Heart left ventricle (tissue), 13 donors: Measurements from ENCODE around the gene TINAGL1.

ENCODE experiments used
- POLR2A ChIP-seq, 2 donors: fragments of 450-650 bp; IDR thresholded peaks; one replicate each; pipeline ENCODE4 v1.6.1; 2017; ENCODE audit warnings: antibody characterized with exemption in 2 of 2, mild to moderate bottlenecking in 2 of 2, moderate library complexity in 2 of 2
- TF ChIP-seq, protein P1 (sequence below), 12 donors: fragments of 200-600 bp; sonication (generic) in 4 of 12; IDR thresholded peaks; one replicate each; pipeline versions ENCODE4 v1.5.0 to v1.8.0; 2018 to 2022; ENCODE audit warnings: antibody characterized with exemption in 12 of 12, mild to moderate bottlenecking in 5 of 12
- donor health status: ischemic (EF 13 %, LVEDD 7.1; RV severe dilation, severe dysfunction).
- donor health status: DM: no; HTN: yes; CAD: no.
- donor health status: DM: no; HTN: no; CAD: no.
- donor health status: ischemic (EF 25% LVEDD 6.9; RV normal size, moderate dysfunction).
- donor health status: ischemic (EF 25% LVEDD 5.7; RV mildly dilated, moderate dysfunction).
- donor health status: ischemic (EF 35%, LVEDD 5.7; RV mildly dilated, moderate dysfunction).
- donor health status: nonischemic (EF 11% LVEDD 7.7; RV severe dilation, severe dysfunction).
- donor health status: DM: yes; HTN: yes; CAD: no.
- donor health status: PGD.
- donor health status: ischemic (EF 29% LVEDD 5.4; RV normal size, mild dysfunction).
- donor health status: nonischemic (EF 23%, LVEDD 6.1; RV moderate dilation, normal function).

DNA sequence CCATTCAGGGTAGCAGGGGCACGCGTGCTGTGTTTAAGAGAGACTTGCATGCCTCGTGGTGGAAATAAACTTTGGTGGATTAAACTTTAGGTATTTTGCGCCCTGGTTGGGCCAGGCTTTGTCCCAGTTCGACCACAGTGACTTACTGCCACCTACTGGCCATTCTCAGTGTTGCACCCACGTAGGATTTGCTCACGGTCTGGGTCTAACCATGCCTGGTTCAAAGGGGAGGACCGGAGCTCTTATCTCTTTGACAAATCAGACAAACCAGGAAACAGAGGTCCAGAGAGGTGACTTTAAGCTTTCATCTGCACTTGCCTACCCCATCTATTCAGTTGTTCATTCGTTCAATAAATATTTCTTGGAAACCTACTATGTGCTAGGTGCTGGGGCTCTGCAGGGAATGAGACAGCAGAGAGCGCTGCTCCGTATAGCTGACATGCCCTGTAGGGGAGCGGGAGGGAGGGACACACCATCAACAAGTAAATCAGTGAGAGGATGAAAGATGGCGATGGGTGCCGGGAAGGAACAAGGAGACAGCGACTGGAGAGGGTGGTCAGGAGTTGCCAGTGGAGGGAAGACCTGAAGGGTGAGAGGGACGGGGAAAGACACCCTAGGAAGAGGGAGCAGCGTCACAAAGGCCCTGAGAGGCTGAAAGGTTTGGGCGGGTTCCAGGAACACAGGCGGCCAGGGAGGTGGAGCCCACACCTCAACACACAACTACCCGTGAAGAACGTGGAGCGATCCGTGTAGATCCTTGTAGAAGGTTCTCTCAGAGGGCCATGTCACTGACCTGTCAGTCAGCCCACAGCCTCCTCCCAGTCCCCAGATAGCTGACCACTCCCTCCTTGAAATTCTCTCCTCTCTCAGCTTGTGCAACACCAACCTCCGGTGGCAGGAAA, 27.2 kb upstream of the TINAGL1 start:
- no peak for TF ChIP-seq POLR2A (IDR thresholded peaks at IDR 0.05)
- TF ChIP-seq, protein P1, sequence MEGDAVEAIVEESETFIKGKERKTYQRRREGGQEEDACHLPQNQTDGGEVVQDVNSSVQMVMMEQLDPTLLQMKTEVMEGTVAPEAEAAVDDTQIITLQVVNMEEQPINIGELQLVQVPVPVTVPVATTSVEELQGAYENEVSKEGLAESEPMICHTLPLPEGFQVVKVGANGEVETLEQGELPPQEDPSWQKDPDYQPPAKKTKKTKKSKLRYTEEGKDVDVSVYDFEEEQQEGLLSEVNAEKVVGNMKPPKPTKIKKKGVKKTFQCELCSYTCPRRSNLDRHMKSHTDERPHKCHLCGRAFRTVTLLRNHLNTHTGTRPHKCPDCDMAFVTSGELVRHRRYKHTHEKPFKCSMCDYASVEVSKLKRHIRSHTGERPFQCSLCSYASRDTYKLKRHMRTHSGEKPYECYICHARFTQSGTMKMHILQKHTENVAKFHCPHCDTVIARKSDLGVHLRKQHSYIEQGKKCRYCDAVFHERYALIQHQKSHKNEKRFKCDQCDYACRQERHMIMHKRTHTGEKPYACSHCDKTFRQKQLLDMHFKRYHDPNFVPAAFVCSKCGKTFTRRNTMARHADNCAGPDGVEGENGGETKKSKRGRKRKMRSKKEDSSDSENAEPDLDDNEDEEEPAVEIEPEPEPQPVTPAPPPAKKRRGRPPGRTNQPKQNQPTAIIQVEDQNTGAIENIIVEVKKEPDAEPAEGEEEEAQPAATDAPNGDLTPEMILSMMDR (IDR thresholded peaks at IDR 0.05), result peak; percentile 91 to 97 (median 94)
